OCI-LY1 (cell line): ENCODE results near the gene COX6B1.

ENCODE experiments used
- EZH2 ChIP-seq: fragments of 200-600 bp; sonication (generic), shearing (Covaris generic); IDR thresholded peaks from 2 replicates; pipeline ENCODE4 v1.8.0; 2017; ENCODE audit warnings: borderline replicate concordance, mixed run types, mild to moderate bottlenecking, antibody characterized with exemption, low read length, moderate library complexity, mixed read lengths
- TF ChIP-seq, protein P1 (sequence below): fragments of 200-600 bp; sonication (generic), shearing (Covaris generic); IDR thresholded peaks from 2 replicates; pipeline ENCODE4 v1.5.1; 2017; ENCODE audit warnings: mild to moderate bottlenecking, antibody characterized with exemption, low read length, moderate library complexity, mixed read lengths

DNA sequence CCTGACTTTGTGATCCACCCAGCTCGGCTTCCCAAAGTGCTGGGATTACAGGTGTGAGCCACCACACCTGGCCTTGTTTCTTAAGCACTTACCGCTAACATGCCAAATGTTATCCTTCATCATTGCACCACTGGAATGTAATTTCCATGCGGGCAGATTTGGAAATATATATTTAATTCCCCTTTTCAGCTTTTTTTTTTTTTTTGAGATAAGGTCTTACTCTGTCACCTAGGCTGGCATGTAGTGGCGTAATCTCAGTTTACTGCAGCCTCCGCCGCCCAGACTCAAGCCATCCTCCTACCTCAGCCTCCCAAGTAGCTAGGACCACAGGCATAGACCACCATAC lies 13.8 kb downstream of the COX6B1 start:
- TF ChIP-seq, protein P1, sequence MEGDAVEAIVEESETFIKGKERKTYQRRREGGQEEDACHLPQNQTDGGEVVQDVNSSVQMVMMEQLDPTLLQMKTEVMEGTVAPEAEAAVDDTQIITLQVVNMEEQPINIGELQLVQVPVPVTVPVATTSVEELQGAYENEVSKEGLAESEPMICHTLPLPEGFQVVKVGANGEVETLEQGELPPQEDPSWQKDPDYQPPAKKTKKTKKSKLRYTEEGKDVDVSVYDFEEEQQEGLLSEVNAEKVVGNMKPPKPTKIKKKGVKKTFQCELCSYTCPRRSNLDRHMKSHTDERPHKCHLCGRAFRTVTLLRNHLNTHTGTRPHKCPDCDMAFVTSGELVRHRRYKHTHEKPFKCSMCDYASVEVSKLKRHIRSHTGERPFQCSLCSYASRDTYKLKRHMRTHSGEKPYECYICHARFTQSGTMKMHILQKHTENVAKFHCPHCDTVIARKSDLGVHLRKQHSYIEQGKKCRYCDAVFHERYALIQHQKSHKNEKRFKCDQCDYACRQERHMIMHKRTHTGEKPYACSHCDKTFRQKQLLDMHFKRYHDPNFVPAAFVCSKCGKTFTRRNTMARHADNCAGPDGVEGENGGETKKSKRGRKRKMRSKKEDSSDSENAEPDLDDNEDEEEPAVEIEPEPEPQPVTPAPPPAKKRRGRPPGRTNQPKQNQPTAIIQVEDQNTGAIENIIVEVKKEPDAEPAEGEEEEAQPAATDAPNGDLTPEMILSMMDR: no peak
- TF ChIP-seq EZH2: no peak
